ENCODE measurements around the gene JAKMIP1.

Gene JAKMIP1

GRCh38 chr4:6200922-6201362 lies 593 bp upstream of the JAKMIP1 start:
- H3K9ac ChIP-seq: no peak overlapping the region
- no peaks in the 10 kb centered on the region for H3K36me3 ChIP-seq (ENCODE audit: control insufficient read depth, insufficient read depth, low read length)
- no peak for TF ChIP-seq CTCF (IDR thresholded peaks at IDR 0.05)
- H3K4me2 ChIP-seq (ENCODE audit: low read length): peak overlapping the region; percentile 39
- no peaks in the 10 kb centered on the region for H3K4me1 ChIP-seq
- H3K9me3 ChIP-seq (ENCODE audit: control insufficient read depth, low read length): no peaks in the 10 kb centered on the region
- H3K4me3 ChIP-seq (ENCODE audit: low read depth, low read length): no peak overlapping the region
- H3K27me3 ChIP-seq (ENCODE audit: control insufficient read depth, insufficient read depth, low read length): peaks cover 4% of the 10 kb centered on the region
- H3K79me2 ChIP-seq: no peaks in the 10 kb centered on the region
- H2AFZ ChIP-seq: no peak overlapping the region
- no peak overlapping the region for H3K27ac ChIP-seq

GRCh38 chr4:6199422-6199921 lies 877 bp downstream of the JAKMIP1 start:
- Histone ChIP-seq H3K4me1 (no peaks in the 10 kb centered on the region), H3K27ac (no peak overlapping the region), H3K4me2 (ENCODE audit: low read length) (no peak overlapping the region), H2AFZ (no peak overlapping the region), H3K36me3 (ENCODE audit: control insufficient read depth, insufficient read depth, low read length) (no peaks in the 10 kb centered on the region), H3K9me3 (ENCODE audit: control insufficient read depth, low read length) (no peaks in the 10 kb centered on the region), H3K9ac (no peak overlapping the region), H3K79me2 (no peaks in the 10 kb centered on the region), H3K27me3 (ENCODE audit: control insufficient read depth, insufficient read depth, low read length) (peaks cover 4% of the 10 kb centered on the region), H3K4me3 (ENCODE audit: low read depth, low read length) (no peak overlapping the region)
- TF ChIP-seq CTCF (IDR thresholded peaks at IDR 0.05): no peak

GRCh38 chr4:6198768-6199421 lies 1.5 kb downstream of the JAKMIP1 start:
- Histone ChIP-seq H2AFZ (no peak overlapping the region), H3K4me3 (ENCODE audit: low read depth, low read length) (no peak overlapping the region), H3K79me2 (no peaks in the 10 kb centered on the region), H3K27ac (no peak overlapping the region), H3K4me2 (ENCODE audit: low read length) (no peak overlapping the region), H3K36me3 (ENCODE audit: control insufficient read depth, insufficient read depth, low read length) (no peaks in the 10 kb centered on the region), H3K9ac (no peak overlapping the region), H3K4me1 (no peaks in the 10 kb centered on the region), H3K9me3 (ENCODE audit: control insufficient read depth, low read length) (no peaks in the 10 kb centered on the region), H3K27me3 (ENCODE audit: control insufficient read depth, insufficient read depth, low read length) (peaks cover 4% of the 10 kb centered on the region)
- TF ChIP-seq CTCF (IDR thresholded peaks at IDR 0.05): no peak

- H3K36me3 ChIP-seq (ENCODE audit: control insufficient read depth, insufficient read depth, low read length): no peaks in the 10 kb centered on the region
- no peaks in the 10 kb centered on the region for H3K4me1 ChIP-seq
- no peak overlapping the region for H3K9ac ChIP-seq
- no peaks in the 10 kb centered on the region for H3K9me3 ChIP-seq (ENCODE audit: control insufficient read depth, low read length)
- no peaks in the 10 kb centered on the region for H3K79me2 ChIP-seq
- H3K27ac ChIP-seq: no peak overlapping the region
- no peak overlapping the region for H2AFZ ChIP-seq
- no peak for TF ChIP-seq CTCF (IDR thresholded peaks at IDR 0.05)
- no peak overlapping the region for H3K4me2 ChIP-seq (ENCODE audit: low read length)
- H3K4me3 ChIP-seq (ENCODE audit: low read depth, low read length): no peak overlapping the region
- peaks cover 4% of the 10 kb centered on the region for H3K27me3 ChIP-seq (ENCODE audit: control insufficient read depth, insufficient read depth, low read length)
These were observed 2.1 kb downstream of the JAKMIP1 start for GRCh38 chr4:6198278-6198677.

All from parathyroid adenoma (tissue), 2 donors.